ENCODE data around the gene SV2B. TPM values are rescaled to one million over a fixed set of nuclear protein-coding genes. Genes with fewer than 3 reads are reported as not detected.

SV2B gene
- total RNA-seq, 1 experiment from 2014 or later: not detected

- no peak for TF ChIP-seq ELF1 (IDR thresholded peaks at IDR 0.05; ENCODE audit: borderline replicate concordance, low read depth)
- TF ChIP-seq CBX3 (IDR thresholded peaks at IDR 0.05; ENCODE audit: low read depth): no peak
- no peak for TF ChIP-seq ZNF274 (IDR thresholded peaks at IDR 0.05; ENCODE audit: low read depth, low read length)
- TF ChIP-seq CEBPB (IDR thresholded peaks at IDR 0.05; ENCODE audit: low read depth): no peak
- no peak for TF ChIP-seq EGR1 (IDR thresholded peaks at IDR 0.05; ENCODE audit: low read depth)
- TF ChIP-seq ZFX (IDR thresholded peaks at IDR 0.05): no peak
- TF ChIP-seq FOSL1 (IDR thresholded peaks at IDR 0.05; ENCODE audit: low read depth): no peak
Observed at GRCh38 chr15:91249591-91249990, 149.5 kb downstream of the SV2B start (continued).

- RAD21 ChIA-PET (ENCODE audit: low non-redundant PET in 1 of 2, low total read pairs in 2 of 2, uncharacterized antibody in 2 of 2, unreplicated experiment in 2 of 2): no interaction called here
- Histone ChIP-seq H3K9ac (ENCODE audit: low read length) (no peak overlapping the region), H3K4me2 (ENCODE audit: low read length) (no peak overlapping the region), H3K9me3 (ENCODE audit: control insufficient read depth in 1 of 2, insufficient read depth in 1 of 2, low read depth in 1 of 2, low read length in 2 of 2) (no peaks in the 10 kb centered on the region), H3K4me1 (ENCODE audit: control insufficient read depth in 1 of 2, insufficient read depth in 2 of 2, low read length in 2 of 2) (no peaks in the 10 kb centered on the region), H2AFZ (ENCODE audit: low read depth, low read length, poor library complexity, severe bottlenecking) (no peak overlapping the region), H3K27ac (ENCODE audit: low read depth, low read length) (no peak overlapping the region), H3K9me2 (ENCODE audit: insufficient read depth) (no peaks in the 10 kb centered on the region), H3K36me3 (ENCODE audit: control insufficient read depth in 1 of 2, insufficient read depth in 2 of 2, low read length in 2 of 2) (no peaks in the 10 kb centered on the region), H3K79me2 (ENCODE audit: insufficient read depth, low read length) (no peaks in the 10 kb centered on the region), H4K20me1 (ENCODE audit: insufficient read depth) (no peaks in the 10 kb centered on the region), H3K27me3 (ENCODE audit: insufficient read depth, low read length) (peaks cover 18% of the 10 kb centered on the region), H3K4me3 (replicated peaks in 1 of 2; ENCODE audit: low read depth in 1 of 2, low read length in 2 of 2) (no peak overlapping the region)
- intact Hi-C loops (cut with micrococcal nuclease): no loop called here
- CTCF ChIA-PET: no interaction called here
- ATAC-seq (no peak), DNase-seq (ENCODE audit: low read depth, low spot score) (no peak)
- TF ChIP-seq FOSL1 (IDR thresholded peaks at IDR 0.05; ENCODE audit: low read depth) (no peak), CTCF (IDR thresholded peaks at IDR 0.05 in 2 of 3, conservative IDR thresholded peaks at IDR 0.05 in 1 of 3; ENCODE audit: borderline replicate concordance in 1 of 3, insufficient read depth in 1 of 3, low read depth in 2 of 3, low read length in 2 of 3) (no peak), SP1 (IDR thresholded peaks at IDR 0.05; ENCODE audit: low read depth) (no peak), ELF1 (IDR thresholded peaks at IDR 0.05; ENCODE audit: borderline replicate concordance, low read depth) (no peak), SIN3A (IDR thresholded peaks at IDR 0.05; ENCODE audit: low read depth) (no peak), SRF (IDR thresholded peaks at IDR 0.05; ENCODE audit: low read depth) (no peak)
- POLR2A ChIA-PET: no interaction called here
- no TSS peak for BruUV-seq (replicated peaks)
Observed at GRCh38 chr15:91252322-91252721, 152.3 kb downstream of the SV2B start.
